HFFc6 (cell line): ENCODE results near the gene GLYATL2. TPM values are rescaled to one million over a fixed set of nuclear protein-coding genes. Genes with fewer than 3 reads are reported as not detected.

Source experiments
- DNase-seq: peaks from one replicate; pipeline ENCODE4 v3.0.0-alpha.2; 2018
- H3K27ac Mint-ChIP-seq: 2 replicates; pipeline ENCODE4 v1.8.0; 2020; ENCODE audit warnings: mild to moderate bottlenecking, mixed read lengths
- H3K27me3 Mint-ChIP-seq: 2 replicates; pipeline ENCODE4 v1.8.0; 2021; ENCODE audit warnings: mild to moderate bottlenecking, moderate library complexity, mixed read lengths; ENCODE audit not compliant: insufficient read depth
- H3K36me3 Mint-ChIP-seq: 2 replicates; pipeline ENCODE4 v1.8.0; 2021; ENCODE audit warnings: low read depth, mixed read lengths
- H3K4me1 Mint-ChIP-seq: 2 replicates; pipeline ENCODE4 v1.8.0; 2020; ENCODE audit warnings: low read depth, mixed read lengths
- H3K4me3 Mint-ChIP-seq: 2 replicates; pipeline ENCODE4 v1.8.0; 2020; ENCODE audit warnings: mild to moderate bottlenecking, moderate library complexity, mixed read lengths
- H3K9me3 Mint-ChIP-seq: 2 replicates; pipeline ENCODE4 v1.8.0; 2020; ENCODE audit warnings: mild to moderate bottlenecking, mixed read lengths
- total RNA-seq, 6 experiments: library from RNA; stranded (reverse); fragmentation: NEBNext Ultra II Directional; extraction: Animal tissue kit (Norgen Biotek cat#: 25700); gene quantifications; 2 replicates in 1 of 6; 3 replicates in 5 of 6; pipeline ENCODE4 v1.2.3, GENCODE V29; 2021
- TF ChIP-seq, protein P1 (sequence below): fragments of 200-600 bp; sonication (generic); IDR thresholded peaks from 2 replicates; pipeline ENCODE4 v1.5.0; 2021; ENCODE audit warnings: antibody characterized with exemption, mild to moderate bottlenecking

The GLYATL2 gene
- total RNA-seq, 6 experiments from 2014 or later, result 0.12 to 0.75 (median 0.36) TPM; not detected in 2

DNA sequence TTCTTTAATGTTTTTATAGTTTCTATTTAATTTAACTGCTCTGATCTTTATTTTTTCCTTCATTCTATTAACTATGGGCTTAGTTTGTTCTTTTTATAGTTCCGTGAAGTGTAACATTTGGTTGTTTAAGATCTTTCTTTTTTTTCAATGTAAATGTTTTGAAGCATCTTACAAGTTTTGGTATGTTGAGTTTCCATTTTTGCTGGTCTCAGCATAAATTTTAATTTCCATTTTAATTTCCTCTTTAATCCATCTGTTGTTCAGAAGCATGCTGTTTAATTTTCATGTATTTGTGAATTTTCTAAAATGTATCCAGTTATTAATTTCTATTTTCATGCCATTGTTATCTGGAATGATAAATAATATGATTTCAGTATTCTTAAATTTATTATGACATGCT, 17.0 kb upstream of the GLYATL2 start:
- no peak for DNase-seq
- no peaks in the 10 kb centered on the region for H3K27me3 Mint-ChIP-seq
- H3K27ac Mint-ChIP-seq, result no peak overlapping the region
- peaks cover 25% of the 10 kb centered on the region; the same call in 1 of the 2 replicates for H3K9me3 Mint-ChIP-seq
- no peak overlapping the region for H3K4me3 Mint-ChIP-seq
- TF ChIP-seq, protein P1, sequence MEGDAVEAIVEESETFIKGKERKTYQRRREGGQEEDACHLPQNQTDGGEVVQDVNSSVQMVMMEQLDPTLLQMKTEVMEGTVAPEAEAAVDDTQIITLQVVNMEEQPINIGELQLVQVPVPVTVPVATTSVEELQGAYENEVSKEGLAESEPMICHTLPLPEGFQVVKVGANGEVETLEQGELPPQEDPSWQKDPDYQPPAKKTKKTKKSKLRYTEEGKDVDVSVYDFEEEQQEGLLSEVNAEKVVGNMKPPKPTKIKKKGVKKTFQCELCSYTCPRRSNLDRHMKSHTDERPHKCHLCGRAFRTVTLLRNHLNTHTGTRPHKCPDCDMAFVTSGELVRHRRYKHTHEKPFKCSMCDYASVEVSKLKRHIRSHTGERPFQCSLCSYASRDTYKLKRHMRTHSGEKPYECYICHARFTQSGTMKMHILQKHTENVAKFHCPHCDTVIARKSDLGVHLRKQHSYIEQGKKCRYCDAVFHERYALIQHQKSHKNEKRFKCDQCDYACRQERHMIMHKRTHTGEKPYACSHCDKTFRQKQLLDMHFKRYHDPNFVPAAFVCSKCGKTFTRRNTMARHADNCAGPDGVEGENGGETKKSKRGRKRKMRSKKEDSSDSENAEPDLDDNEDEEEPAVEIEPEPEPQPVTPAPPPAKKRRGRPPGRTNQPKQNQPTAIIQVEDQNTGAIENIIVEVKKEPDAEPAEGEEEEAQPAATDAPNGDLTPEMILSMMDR, result no peak
- H3K36me3 Mint-ChIP-seq, result no peaks in the 10 kb centered on the region; the same call in 1 of the 2 replicates
- H3K4me1 Mint-ChIP-seq, result no peaks in the 10 kb centered on the region

DNA sequence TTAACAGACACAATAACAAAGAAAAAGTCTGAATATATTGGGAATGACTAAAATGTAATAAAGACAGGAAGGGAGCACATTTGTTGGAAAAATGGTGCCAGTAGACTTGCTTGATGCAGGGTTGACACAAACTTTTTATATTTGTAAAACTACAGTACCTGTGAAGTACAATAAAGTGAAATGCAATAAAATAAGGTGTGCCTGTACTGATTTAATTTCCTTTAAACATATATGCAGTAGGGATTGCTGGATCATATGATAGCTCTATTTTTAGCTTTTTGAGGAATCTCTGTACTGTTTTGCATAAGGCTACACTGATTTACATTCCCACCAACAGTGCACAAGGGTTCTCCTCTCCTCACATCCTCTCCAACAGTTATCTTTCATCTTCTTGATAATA, 12.3 kb upstream of the GLYATL2 start:
- no peak overlapping the region for H3K27ac Mint-ChIP-seq
- DNase-seq, result no peak
- no peaks in the 10 kb centered on the region for H3K27me3 Mint-ChIP-seq
- TF ChIP-seq, protein P1, result no peak
- H3K4me1 Mint-ChIP-seq, result no peaks in the 10 kb centered on the region
- peaks cover 6% of the 10 kb centered on the region; the same call in 1 of the 2 replicates for H3K9me3 Mint-ChIP-seq
- H3K36me3 Mint-ChIP-seq, result no peaks in the 10 kb centered on the region
- H3K4me3 Mint-ChIP-seq, result no peak overlapping the region

DNA sequence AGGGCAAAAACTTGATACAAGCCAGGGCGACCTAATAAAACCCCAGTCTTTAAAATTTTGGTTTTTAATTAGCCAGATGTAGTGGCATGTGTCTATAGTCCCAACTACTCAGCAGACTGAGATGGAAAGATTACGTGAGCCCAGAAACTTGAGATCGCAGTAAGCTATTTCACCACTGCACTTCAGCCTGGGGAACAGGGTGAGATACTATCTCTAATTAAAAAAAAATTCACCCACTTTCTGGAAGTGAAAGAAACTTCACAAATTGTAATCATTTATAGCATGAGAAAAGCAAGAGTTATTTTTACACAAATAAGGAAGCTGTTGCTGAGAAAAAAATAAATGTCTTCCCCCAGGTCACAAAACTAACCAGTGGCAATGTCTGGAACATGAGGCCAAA, 882 bp upstream of the GLYATL2 start:
- H3K4me3 Mint-ChIP-seq, result no peak overlapping the region
- no peaks in the 10 kb centered on the region for H3K9me3 Mint-ChIP-seq
- DNase-seq, result no peak
- no peaks in the 10 kb centered on the region for H3K4me1 Mint-ChIP-seq
- no peak overlapping the region for H3K27ac Mint-ChIP-seq
- no peaks in the 10 kb centered on the region for H3K36me3 Mint-ChIP-seq
- H3K27me3 Mint-ChIP-seq, result no peaks in the 10 kb centered on the region; the same call in 1 of the 2 replicates
- TF ChIP-seq, protein P1, result no peak

DNA sequence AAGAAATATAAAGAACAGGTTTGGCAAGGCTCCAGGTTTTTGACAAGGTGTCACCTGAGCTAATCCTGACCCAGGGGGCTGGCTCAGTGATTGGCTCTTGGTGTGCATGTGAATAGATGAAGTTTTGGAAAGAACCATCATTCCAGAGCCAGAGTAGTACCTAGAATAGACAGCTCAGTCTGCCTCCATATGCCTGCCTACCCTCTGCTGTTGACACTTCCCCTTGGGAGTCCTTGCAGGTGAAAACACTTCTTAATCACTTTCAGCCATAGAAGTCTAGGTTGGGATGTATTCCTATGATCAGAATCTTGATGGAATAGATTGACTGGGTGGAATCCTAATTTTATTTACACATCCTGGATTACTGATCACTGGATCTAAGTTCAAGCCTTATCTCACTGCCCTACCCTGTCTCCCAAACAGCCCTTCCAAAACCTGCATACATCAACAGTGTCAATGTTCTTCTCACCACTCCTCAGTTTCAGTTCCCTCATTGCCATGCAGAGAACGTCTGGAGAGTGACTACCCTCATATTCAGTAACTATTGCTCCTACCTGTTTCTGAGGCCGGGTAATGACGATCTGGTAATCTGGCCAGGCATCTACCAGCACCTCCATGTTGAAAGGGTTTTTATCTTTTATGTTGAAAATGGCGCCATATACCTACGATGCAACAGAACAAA, 6.7 kb downstream of the GLYATL2 start:
- TF ChIP-seq, protein P1, result no peak
- Mint-ChIP-seq H3K4me1 (no peaks in the 10 kb centered on the region), H3K4me3 (no peak overlapping the region), H3K9me3 (no peaks in the 10 kb centered on the region), H3K36me3 (no peaks in the 10 kb centered on the region), H3K27me3 (peaks cover 2% of the 10 kb centered on the region; the same call in 1 of the 2 replicates), H3K27ac (no peak overlapping the region)
- no peak for DNase-seq

DNA sequence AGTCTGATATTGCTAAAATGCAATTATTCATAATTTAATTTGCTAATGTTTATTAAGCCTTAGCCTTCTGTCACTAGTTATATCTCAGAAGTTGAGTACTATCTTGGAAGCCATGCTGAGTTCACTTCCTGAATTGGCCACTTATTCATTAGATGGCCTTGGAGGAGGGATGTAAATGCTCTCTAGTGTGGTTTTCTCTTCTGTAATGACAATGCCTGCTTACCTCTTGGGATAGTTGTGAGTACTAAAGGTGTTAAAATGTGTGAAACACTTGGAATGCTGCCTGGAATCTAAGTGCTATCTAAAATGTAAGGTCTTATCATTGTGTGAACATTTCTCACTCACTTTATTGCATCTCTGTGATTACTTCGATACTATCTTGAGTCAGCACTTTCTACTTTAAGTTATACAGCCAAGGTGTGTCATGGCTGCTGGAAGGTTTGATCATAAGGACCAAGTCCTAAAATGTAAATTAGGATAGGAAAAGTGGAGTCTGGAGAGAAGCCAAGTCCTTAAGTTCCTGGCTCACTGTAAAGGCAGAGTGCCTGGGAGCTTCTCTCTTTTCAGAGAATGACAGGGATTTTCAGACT, 12.4 kb downstream of the GLYATL2 start:
- Mint-ChIP-seq H3K4me3 (no peak overlapping the region), H3K27ac (no peak overlapping the region)

More for the DNA sequence above, 12.4 kb downstream of the GLYATL2 start:
- Mint-ChIP-seq H3K4me1 (peaks cover 16% of the 10 kb centered on the region), H3K27me3 (peaks cover 2% of the 10 kb centered on the region), H3K9me3 (no peaks in the 10 kb centered on the region), H3K36me3 (no peaks in the 10 kb centered on the region)
- TF ChIP-seq, protein P1, result no peak
- DNase-seq, result no peak
